HAP-1 (cell line): Measurements from ENCODE around the gene HLA-E.
"Not testable (repeated sequence)": the region's sequence is repeated elsewhere in the genome, so short reads cannot be mapped to it uniquely, and the experiment has no call there.

Experiments
- DNase-seq, 2 experiments: peaks; one replicate each; pipeline ENCODE4 v3.0.0-alpha.2; 2016 to 2020; ENCODE audit warnings: low spot score in 2 of 2
- H3K27me3 ChIP-seq: fragments of 250-450 bp; sonication (Bioruptor Pico); 2 replicates; pipeline ENCODE4 v1.5.1; 2020; ENCODE audit warnings: low read depth, mild to moderate bottlenecking, moderate library complexity
- H3K36me3 ChIP-seq: fragments of 250-450 bp; sonication (Bioruptor Pico); replicated peaks from 2 replicates; pipeline ENCODE4 v1.5.1; 2020; ENCODE audit warnings: mild to moderate bottlenecking
- H3K4me1 ChIP-seq: fragments of 250-450 bp; sonication (Bioruptor Pico); 2 replicates; pipeline ENCODE4 v1.5.1; 2020; ENCODE audit warnings: mild to moderate bottlenecking
- H3K4me3 ChIP-seq: fragments of 250-450 bp; sonication (Bioruptor Pico); 2 replicates; pipeline ENCODE4 v1.5.1; 2020; ENCODE audit warnings: mild to moderate bottlenecking, moderate library complexity
- H3K9me3 ChIP-seq: fragments of 250-450 bp; sonication (Bioruptor Pico); 2 replicates; pipeline ENCODE4 v1.5.1; 2020; ENCODE audit warnings: mild to moderate bottlenecking, moderate library complexity
- in situ Hi-C: fragments of 300-500 bp; cut with MboI; formaldehyde crosslinking; loops from 3 replicates; pipeline ENCODE4 v1.14.3; 2020; ENCODE audit warnings: low sequenced_read_pairs, inconsistent platforms, mixed read lengths

The HLA-E gene

DNA sequence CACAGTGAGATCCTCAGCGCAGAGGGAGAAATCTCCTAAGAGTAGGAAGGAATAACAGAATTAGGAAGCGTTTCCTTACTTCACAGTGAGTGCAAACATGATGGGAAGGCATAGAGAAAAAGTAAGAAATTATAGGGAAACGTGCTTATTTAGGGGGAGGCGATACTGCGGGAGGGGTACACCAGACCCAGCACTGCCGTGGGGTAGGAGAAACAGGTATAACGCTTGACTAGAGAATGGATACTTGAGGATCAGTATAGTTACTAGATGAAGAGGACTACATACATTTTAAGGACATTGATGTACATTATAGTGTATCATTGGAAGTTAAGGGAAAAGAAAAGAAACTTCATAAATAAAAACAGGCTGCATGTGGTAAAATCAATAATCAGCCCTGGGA lies 26.8 kb upstream of the HLA-E start:
- no peak for DNase-seq
- in situ Hi-C loops = no loop called here
- H3K9me3 ChIP-seq = 0 out of 2 replicates have a peak, but pooled peaks cover 2% of the 10 kb centered on the region
- no peaks in the 10 kb centered on the region for H3K4me1 ChIP-seq
- peaks cover 41% of the 10 kb centered on the region for H3K27me3 ChIP-seq
- no peaks in the 10 kb centered on the region for H3K36me3 ChIP-seq
- no peak overlapping the region for H3K4me3 ChIP-seq

- H3K4me3 ChIP-seq = no peak overlapping the region
- no peaks in the 10 kb centered on the region for H3K36me3 ChIP-seq
- no peaks in the 10 kb centered on the region for H3K4me1 ChIP-seq
- H3K27me3 ChIP-seq = peaks cover 34% of the 10 kb centered on the region
- DNase-seq = no peak
- H3K9me3 ChIP-seq = 0 out of 2 replicates have a peak, but pooled peaks cover 2% of the 10 kb centered on the region
- in situ Hi-C loops = no loop called here
These were observed 26.1 kb upstream of the HLA-E start for GRCh38 chr6:30463242-30463641.

DNA sequence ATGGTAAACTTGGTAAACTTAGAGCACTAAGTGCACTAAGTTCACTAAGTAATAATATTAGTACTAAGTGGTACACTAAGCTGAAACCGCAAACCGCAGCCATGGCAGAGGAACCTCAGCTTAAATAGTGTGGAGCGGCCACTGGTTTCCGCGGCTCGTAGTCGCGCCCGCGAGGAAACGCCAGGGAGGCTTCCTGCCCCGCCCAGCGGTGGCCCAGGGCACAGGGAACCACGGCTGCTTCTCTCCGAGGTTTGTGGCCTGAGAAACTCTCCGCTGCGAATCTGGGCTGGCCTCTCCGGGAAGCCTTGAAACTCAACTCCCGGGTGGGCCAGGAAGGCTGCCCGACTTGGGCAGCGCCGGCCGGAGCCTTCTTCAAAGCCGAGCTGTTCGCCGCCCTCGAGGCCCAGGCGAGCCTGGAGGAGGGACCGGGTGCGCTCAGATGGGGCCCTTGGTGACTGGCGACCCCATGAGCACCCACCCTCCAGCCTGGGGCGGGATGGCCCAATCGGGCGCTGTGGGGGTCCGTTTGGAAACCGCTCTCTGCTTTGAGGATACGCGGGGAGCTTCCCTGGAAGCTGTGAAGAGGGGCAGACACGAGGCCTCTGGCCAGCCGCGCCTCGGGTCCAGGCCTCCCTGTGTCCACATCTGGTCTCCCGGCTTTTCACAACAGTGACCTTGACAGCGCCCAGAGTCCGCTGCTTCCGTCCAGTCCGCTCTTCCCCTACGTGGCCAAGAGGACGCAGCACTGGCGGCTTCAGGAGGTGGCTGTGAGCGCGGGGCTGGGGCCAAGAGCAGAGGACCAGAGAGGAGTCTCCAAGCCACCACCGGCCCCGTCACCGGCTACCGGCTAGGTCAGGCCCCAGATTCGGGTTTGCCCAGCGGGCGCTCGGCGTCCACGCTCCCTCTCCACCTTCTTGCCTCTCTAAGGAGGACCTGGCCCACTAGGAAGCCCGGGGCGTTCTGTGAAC lies 25.4 kb upstream of the HLA-E start:
- no peak for DNase-seq
- no peaks in the 10 kb centered on the region for H3K4me1 ChIP-seq
- H3K36me3 ChIP-seq = no peaks in the 10 kb centered on the region
- no peak overlapping the region for H3K4me3 ChIP-seq
- 0 out of 2 replicates have a peak, but pooled peaks cover 2% of the 10 kb centered on the region for H3K9me3 ChIP-seq
- H3K27me3 ChIP-seq = peaks cover 30% of the 10 kb centered on the region
- in situ Hi-C loops = no loop called here

- Histone ChIP-seq H3K4me1 (no peaks in the 10 kb centered on the region), H3K9me3 (0 out of 2 replicates have a peak, but pooled peaks cover 2% of the 10 kb centered on the region), H3K36me3 (no peaks in the 10 kb centered on the region), H3K27me3 (peaks cover 21% of the 10 kb centered on the region), H3K4me3 (no peak overlapping the region)
- in situ Hi-C loops = no loop called here
- DNase-seq = no peak
These were observed 23.6 kb upstream of the HLA-E start for GRCh38 chr6:30465595-30466306.

DNA sequence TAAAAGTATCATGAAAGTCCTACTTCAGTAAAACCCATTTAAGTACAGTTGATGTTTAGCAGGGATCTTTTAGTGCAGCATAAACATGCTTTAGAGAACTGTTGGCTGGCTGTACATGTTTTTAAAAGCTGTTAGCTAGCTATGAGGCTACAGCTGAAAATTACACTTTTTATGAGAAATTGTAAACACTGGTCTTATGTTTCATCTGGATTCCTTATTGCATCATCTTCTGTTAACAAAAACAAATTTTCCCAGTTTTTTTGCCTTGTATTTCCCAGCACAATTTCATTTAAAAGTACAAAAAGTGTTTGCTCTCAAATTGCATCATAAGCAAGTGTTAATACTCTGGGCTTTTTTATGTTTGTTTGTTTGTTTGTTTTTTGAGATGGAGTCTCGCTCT lies 18.3 kb upstream of the HLA-E start:
- in situ Hi-C loops = no loop called here
- H3K4me3 ChIP-seq = no peak overlapping the region
- H3K27me3 ChIP-seq = peaks cover 4% of the 10 kb centered on the region; the same call in 1 of the 2 replicates
- no peak for DNase-seq
- no peaks in the 10 kb centered on the region for H3K36me3 ChIP-seq
- H3K4me1 ChIP-seq = no peaks in the 10 kb centered on the region
- peaks cover 2% of the 10 kb centered on the region; the same call in 1 of the 2 replicates for H3K9me3 ChIP-seq

DNA sequence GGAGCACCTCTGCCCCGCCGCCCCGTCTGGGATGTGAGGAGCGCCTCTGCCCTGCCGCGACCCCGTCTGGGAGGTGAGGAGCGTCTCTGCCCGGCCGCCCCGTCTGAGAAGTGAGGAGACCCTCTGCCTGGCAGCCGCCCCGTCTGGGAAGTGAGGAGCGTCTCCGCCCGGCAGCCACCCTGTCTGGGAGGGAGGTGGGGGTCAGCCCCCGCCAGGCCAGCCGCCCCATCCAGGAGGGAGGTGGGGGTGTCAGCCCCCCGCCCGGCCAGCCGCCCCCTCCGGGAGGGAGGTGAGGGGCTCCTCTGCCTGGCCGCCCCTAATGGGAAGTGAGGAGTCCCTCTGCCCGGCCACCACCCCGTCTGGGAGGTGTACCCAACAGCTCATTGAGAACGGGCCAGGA lies 14.2 kb upstream of the HLA-E start:
- H3K4me3 ChIP-seq, H3K4me1 ChIP-seq, H3K36me3 ChIP-seq, H3K9me3 ChIP-seq, DNase-seq: not testable (repeated sequence)
- in situ Hi-C loops = loop anchor here (25.0 kb wide), 1 partner anchor 612 kb away; no protein-coding TSS in a partner anchor
- peaks cover 22% of the 10 kb centered on the region for H3K27me3 ChIP-seq

- no peaks in the 10 kb centered on the region for H3K36me3 ChIP-seq
- H3K27me3 ChIP-seq = peaks cover 42% of the 10 kb centered on the region
- peaks cover 2% of the 10 kb centered on the region; the same call in 1 of the 2 replicates for H3K9me3 ChIP-seq
- H3K4me3 ChIP-seq = no peak overlapping the region
- no peak for DNase-seq
- peaks cover 4% of the 10 kb centered on the region for H3K4me1 ChIP-seq
- in situ Hi-C loops = loop anchor here (5.0 to 25.0 kb wide), 2 partner anchors 67 to 607 kb away; no protein-coding TSS in a partner anchor
These were observed 8.7 kb upstream of the HLA-E start for GRCh38 chr6:30480536-30481156.

DNA sequence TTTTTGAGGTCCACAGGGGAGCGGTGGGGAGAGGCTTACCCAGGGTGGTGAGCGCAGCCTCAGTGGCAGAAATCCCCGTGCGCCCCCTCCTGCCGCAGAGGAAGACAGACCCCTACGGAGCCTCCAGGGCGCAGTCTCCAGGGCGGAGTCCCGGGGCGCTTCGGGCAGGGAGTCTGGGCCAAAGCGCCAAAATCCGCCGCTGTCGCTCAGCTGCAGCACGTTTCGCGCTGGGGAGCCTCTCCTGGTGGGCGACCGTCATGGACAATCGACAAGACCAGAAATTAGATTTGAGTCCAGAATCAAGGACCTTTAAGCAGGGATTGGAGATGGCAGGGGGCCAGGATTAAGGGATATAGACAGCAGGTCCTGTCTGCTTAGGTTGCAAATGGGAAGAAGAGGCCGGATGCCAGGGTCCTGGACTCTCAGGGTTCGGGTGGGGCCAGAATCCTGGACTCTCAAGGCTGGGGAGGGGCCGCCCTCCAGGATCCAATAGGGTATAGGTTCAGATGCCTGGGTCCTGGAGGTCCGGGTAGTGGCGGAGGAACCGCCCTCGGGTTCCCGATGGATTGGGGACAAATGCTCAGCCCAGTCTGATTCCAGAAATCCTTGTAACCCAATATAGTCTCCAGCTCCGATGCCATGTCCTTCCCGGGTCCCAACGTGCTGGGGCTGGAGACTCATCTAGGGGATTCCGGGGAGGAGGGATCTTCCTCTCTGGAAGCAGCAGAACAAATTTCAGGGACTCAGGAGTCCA lies 7.9 kb upstream of the HLA-E start:
- Histone ChIP-seq H3K36me3 (no peaks in the 10 kb centered on the region), H3K4me1 (peaks cover 4% of the 10 kb centered on the region), H3K27me3 (peaks cover 42% of the 10 kb centered on the region), H3K9me3 (peaks cover 2% of the 10 kb centered on the region; the same call in 1 of the 2 replicates), H3K4me3 (no peak overlapping the region)
- DNase-seq = no peak
- in situ Hi-C loops = loop anchor here (5.0 to 25.0 kb wide), 2 partner anchors 66 to 606 kb away; no protein-coding TSS in a partner anchor

GRCh38 chr6:30481965-30482644 lies 7.2 kb upstream of the HLA-E start:
- peaks cover 42% of the 10 kb centered on the region for H3K27me3 ChIP-seq
- in situ Hi-C loops = loop anchor here (5.0 to 25.0 kb wide), 2 partner anchors 65 to 605 kb away; no protein-coding TSS in a partner anchor
- H3K4me1 ChIP-seq, H3K9me3 ChIP-seq, H3K36me3 ChIP-seq, H3K4me3 ChIP-seq: not testable (repeated sequence)
- peak; percentile 54 to 88 for DNase-seq

DNA sequence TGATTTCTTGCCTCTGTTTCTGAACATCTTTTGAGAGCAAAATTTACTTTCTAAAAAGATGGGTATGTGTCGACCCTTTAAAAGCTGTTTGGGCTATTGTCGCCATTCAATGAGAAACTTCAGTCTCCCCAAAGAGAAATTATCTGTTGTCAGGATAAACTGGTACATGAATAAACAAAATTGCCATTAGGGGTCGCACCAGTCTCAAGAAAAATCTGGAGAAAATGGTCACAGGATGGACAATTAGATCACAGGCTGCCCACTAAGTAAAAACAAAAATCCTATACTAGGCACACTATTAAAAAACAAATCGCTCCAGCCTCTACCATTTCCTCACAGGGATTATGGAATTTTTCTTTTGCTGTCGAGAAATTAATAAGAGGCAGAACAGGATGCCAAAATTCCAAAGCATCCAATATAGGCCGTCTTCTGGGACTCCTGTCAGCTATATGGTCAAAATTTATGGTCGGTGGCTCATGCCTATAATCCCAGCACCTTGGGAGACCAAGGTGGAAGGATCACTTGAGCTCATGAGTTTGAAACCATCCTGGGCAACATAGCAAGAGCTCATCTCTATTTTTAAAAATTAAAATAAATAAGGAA lies 5.5 kb upstream of the HLA-E start:
- no peaks in the 10 kb centered on the region for H3K36me3 ChIP-seq
- H3K4me1 ChIP-seq = peaks cover 4% of the 10 kb centered on the region
- H3K9me3 ChIP-seq = no peaks in the 10 kb centered on the region
- DNase-seq = peak; percentile 44 to 59
- H3K4me3 ChIP-seq = no peak overlapping the region
- in situ Hi-C loops = loop anchor here (5.0 to 25.0 kb wide), 2 partner anchors 64 to 604 kb away; no protein-coding TSS in a partner anchor
- H3K27me3 ChIP-seq = peaks cover 31% of the 10 kb centered on the region

DNA sequence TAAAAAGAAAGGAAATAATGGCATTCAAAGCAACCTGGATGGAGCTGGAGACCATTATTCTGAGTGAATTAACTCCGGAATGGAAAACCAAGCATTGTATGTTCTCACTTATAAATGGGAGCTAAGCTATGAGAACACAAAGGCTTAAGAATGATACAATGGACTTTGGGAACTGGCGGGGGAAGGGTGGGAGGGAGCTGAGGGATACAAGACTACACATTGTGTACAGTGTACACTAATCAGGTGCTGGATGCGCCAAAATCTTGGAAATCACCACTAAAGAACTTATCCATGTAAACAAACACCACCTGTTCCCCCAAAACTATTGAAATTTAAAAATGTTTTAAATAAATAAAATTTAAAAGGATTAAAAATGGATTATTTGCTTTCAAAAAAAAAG lies 4.1 kb upstream of the HLA-E start:
- DNase-seq = peak; percentile 59 to 61
- peaks cover 19% of the 10 kb centered on the region for H3K27me3 ChIP-seq
- in situ Hi-C loops = loop anchor here (25.0 kb wide), 1 partner anchor 602 kb away; no protein-coding TSS in a partner anchor
- no peaks in the 10 kb centered on the region for H3K36me3 ChIP-seq
- no peaks in the 10 kb centered on the region for H3K9me3 ChIP-seq
- H3K4me1 ChIP-seq = peaks cover 5% of the 10 kb centered on the region
- H3K4me3 ChIP-seq = no peak overlapping the region

DNA sequence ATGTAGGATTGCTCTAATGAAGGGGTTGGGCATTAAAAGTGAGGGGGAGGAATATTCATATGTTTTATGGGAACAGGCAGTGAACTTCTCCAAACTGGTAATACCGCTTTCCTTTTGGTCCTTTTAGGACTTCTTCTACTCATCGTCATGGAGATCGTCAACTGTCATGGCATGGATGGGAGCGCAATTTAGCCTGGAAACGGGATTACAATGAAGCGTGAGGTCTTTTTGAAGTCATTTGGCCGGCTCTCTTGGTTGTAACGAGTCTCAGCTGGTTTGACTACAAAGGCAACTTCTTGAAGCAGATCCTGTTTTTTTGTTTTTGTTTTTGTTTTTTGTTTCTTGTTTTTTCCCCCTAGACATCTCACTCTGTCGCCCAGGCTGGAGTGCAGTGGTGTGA lies 1.4 kb upstream of the HLA-E start:
- Histone ChIP-seq H3K4me1 (peaks cover 9% of the 10 kb centered on the region), H3K36me3 (peaks cover 8% of the 10 kb centered on the region), H3K9me3 (no peaks in the 10 kb centered on the region), H3K27me3 (no peaks in the 10 kb centered on the region; the same call in 1 of the 2 replicates), H3K4me3 (no peak overlapping the region)
- in situ Hi-C loops = loop anchor here (25.0 kb wide), 1 partner anchor 599 kb away; no protein-coding TSS in a partner anchor
- no peak for DNase-seq
